ENCODE results near the gene GALNT1. TPM values are rescaled to one million over a fixed set of nuclear protein-coding genes. Genes with fewer than 3 reads are reported as not detected.

Gene GALNT1
- polyA plus RNA-seq, 2 of the 4 experiments (the other 2 are of a cell fraction) = 97.4 to 113 TPM

DNA sequence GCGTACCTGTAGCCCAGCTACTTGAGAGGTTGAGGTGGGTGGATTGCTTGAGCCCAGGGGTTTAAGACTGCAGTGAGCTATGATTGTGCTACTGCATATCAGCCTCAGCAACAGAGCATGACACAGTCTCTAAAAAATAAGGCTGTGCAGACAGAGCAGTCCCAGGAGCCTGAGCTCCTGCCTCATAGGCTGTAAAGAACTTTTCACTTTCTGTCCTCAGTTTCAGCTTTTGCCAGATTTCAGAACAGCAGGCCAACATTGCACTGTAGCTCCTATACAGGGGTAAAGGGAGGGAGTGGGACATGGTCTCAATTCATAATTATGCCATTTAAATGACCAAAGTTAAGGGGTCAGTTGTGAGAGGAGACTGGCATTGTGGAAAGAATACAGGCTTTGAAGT is 150.6 kb downstream of the GALNT1 start:
- H3K4me1 ChIP-seq = no peaks in the 10 kb centered on the region
- WGBS (ENCODE audit: missing lambda C conversion rate) = 70% methylated on average over 1 of the region's 1 CpG
- no peak for TF ChIP-seq FOSL2 (IDR thresholded peaks at IDR 0.05)
- TF ChIP-seq FOSL2 (CRISPR knock-in tag; IDR thresholded peaks at IDR 0.05) = no peak
- no peak for TF ChIP-seq BCL3 (IDR thresholded peaks at IDR 0.05)
- TF ChIP-seq NPAS2 (CRISPR knock-in tag; IDR thresholded peaks at IDR 0.05; ENCODE audit: borderline replicate concordance) = no peak
- TF ChIP-seq FOSB (CRISPR knock-in tag; IDR thresholded peaks at IDR 0.05) = no peak
- TF ChIP-seq EHMT2 (IDR thresholded peaks at IDR 0.05; ENCODE audit: low read depth) = no peak
- TF ChIP-seq RARB (CRISPR knock-in tag; IDR thresholded peaks at IDR 0.05) = no peak
- TF ChIP-seq MYC (IDR thresholded peaks at IDR 0.05; ENCODE audit: borderline replicate concordance, low read length) = no peak
- no peak for TF ChIP-seq TP53 (CRISPR knock-in tag; IDR thresholded peaks at IDR 0.05)
- no peak for TF ChIP-seq HOXB13 (CRISPR knock-in tag; IDR thresholded peaks at IDR 0.05; ENCODE audit: low read depth)
- no peak for TF ChIP-seq EP300 (IDR thresholded peaks at IDR 0.05)
- no peak for TF ChIP-seq JUN (IDR thresholded peaks at IDR 0.05)
- TF ChIP-seq CEBPB (IDR thresholded peaks at IDR 0.05) = no peak
- TF ChIP-seq RFX5 (IDR thresholded peaks at IDR 0.05) = no peak
- H3K4me3 ChIP-seq = no peak overlapping the region
- ATAC-seq = no peak
- CTCF ChIA-PET = interaction anchor here (1.8 kb wide), 1 partner anchor 25 kb away, joined by 11 read pairs; no protein-coding TSS in a partner anchor
- no peak for FAIRE-seq
- no peak for DNase-seq (ENCODE audit: low read depth in 1 of 2, low spot score in 1 of 2)
- H3K9me3 ChIP-seq = no peaks in the 10 kb centered on the region
- no peak overlapping the region for H3K4me2 ChIP-seq
- POLR2A ChIA-PET = no interaction called here
- H3K27ac ChIP-seq = no peak overlapping the region

GRCh38 chr18:35732636-35733035 is 151.1 kb downstream of the GALNT1 start:
- no peak overlapping the region for H3K27ac ChIP-seq
- no peak overlapping the region for H3K4me2 ChIP-seq
- FAIRE-seq = no peak
- no peak for DNase-seq (ENCODE audit: low read depth in 1 of 2, low spot score in 1 of 2)
- no peak overlapping the region for H3K4me3 ChIP-seq
- ChIA-PET POLR2A (no interaction called here), CTCF (interaction anchor here (0.7 to 1.8 kb wide), 2 partner anchors 24 to 346 kb away, joined by 3 to 11 read pairs; no protein-coding TSS in a partner anchor)
- H3K9me3 ChIP-seq = no peaks in the 10 kb centered on the region
- H3K4me1 ChIP-seq = no peaks in the 10 kb centered on the region
- no peak for TF ChIP-seq FOXS1 (CRISPR knock-in tag; IDR thresholded peaks at IDR 0.05)
- peak; percentile 3 for TF ChIP-seq MAFK (IDR thresholded peaks at IDR 0.05; ENCODE audit: partially characterized antibody)
- no peak for ATAC-seq
- 67% methylated on average over 1 of the region's 1 CpG for WGBS (ENCODE audit: missing lambda C conversion rate)

GRCh38 chr18:35733408-35733807 is 151.9 kb downstream of the GALNT1 start:
- no peak overlapping the region for H3K4me2 ChIP-seq
- DNase-seq (ENCODE audit: low read depth in 1 of 2, low spot score in 1 of 2) = no peak

More at GRCh38 chr18:35733408-35733807, 151.9 kb downstream of the GALNT1 start:
- CTCF ChIA-PET = interaction anchor here (0.7 to 1.8 kb wide), 2 partner anchors 23 to 347 kb away, joined by 3 to 11 read pairs; no protein-coding TSS in a partner anchor
- H3K4me1 ChIP-seq = no peaks in the 10 kb centered on the region
- no peak for ATAC-seq
- H3K9me3 ChIP-seq = no peaks in the 10 kb centered on the region
- 81% methylated on average over 7 of the region's 7 CpGs for WGBS (ENCODE audit: missing lambda C conversion rate)
- POLR2A ChIA-PET = no interaction called here
- no peak for FAIRE-seq
- no peak overlapping the region for H3K4me3 ChIP-seq
- TF ChIP-seq HOXA7 (CRISPR knock-in tag; IDR thresholded peaks at IDR 0.05) = no peak
- TF ChIP-seq ZNF302 (CRISPR knock-in tag; IDR thresholded peaks at IDR 0.05) = no peak
- TF ChIP-seq SREBF2 (IDR thresholded peaks at IDR 0.05) = no peak
- no peak for TF ChIP-seq BCL3 (IDR thresholded peaks at IDR 0.05)
- TF ChIP-seq EP300 (IDR thresholded peaks at IDR 0.05) = no peak
- no peak for TF ChIP-seq EHF (CRISPR knock-in tag; IDR thresholded peaks at IDR 0.05)
- no peak for TF ChIP-seq USF2 (IDR thresholded peaks at IDR 0.05)
- no peak for TF ChIP-seq RNF2 (IDR thresholded peaks at IDR 0.05; ENCODE audit: borderline replicate concordance, low read depth)
- TF ChIP-seq FOSL2 (IDR thresholded peaks at IDR 0.05) = no peak
- no peak for TF ChIP-seq FOSL2 (CRISPR knock-in tag; IDR thresholded peaks at IDR 0.05)
- no peak for TF ChIP-seq BHLHE40 (IDR thresholded peaks at IDR 0.05; ENCODE audit: low read depth, low read length)
- TF ChIP-seq POLR2AphosphoS2 (conservative IDR thresholded peaks at IDR 0.05; ENCODE audit: low read length) = no peak
- TF ChIP-seq CHD4 (IDR thresholded peaks at IDR 0.05; ENCODE audit: borderline replicate concordance) = no peak
- TF ChIP-seq JUN (IDR thresholded peaks at IDR 0.05) = no peak
- no peak for TF ChIP-seq ZFP36 (IDR thresholded peaks at IDR 0.05; ENCODE audit: borderline replicate concordance, partially characterized antibody)
- no peak overlapping the region for H3K27ac ChIP-seq
